Stimulated activated CD8-positive, alpha-beta memory T cell treated with anti-CD3 and anti-CD28 coated beads, Interleukin-7, amount 100 ng/mL, for 4 hours (primary cell): ENCODE measurements around the gene ECEL1.
"Not testable (repeated sequence)": the region's sequence is repeated elsewhere in the genome, so short reads cannot be mapped to it uniquely, and the experiment has no call there.

ENCODE experiments used
- DNase-seq, 2 donors: peaks; one replicate each; pipeline ENCODE4 v3.0.0-alpha.2; 2020; ENCODE audit warnings: low read depth in 2 of 2

ECEL1 gene

DNA sequence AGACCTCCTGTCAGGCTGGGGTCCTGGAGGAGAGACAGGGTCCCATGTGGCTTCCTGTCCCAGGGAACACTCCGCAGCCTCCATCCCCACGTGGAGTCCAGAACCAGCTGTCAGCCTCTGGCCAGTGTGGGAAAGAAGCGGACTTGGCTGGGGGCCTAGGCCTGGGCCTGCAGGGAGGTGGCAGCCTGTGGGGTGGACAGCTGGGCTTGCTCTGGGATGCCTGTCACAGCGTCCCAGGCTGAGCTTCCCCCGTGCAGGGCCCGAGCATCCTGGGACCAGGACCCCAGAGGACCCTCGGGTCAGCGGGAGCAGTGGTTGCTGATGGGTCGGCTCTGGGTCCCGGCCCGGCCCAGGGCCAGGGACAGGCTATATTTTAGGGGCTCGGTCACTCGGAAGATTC, 45.2 kb downstream of the ECEL1 start:
- not testable (repeated sequence) for DNase-seq

DNA sequence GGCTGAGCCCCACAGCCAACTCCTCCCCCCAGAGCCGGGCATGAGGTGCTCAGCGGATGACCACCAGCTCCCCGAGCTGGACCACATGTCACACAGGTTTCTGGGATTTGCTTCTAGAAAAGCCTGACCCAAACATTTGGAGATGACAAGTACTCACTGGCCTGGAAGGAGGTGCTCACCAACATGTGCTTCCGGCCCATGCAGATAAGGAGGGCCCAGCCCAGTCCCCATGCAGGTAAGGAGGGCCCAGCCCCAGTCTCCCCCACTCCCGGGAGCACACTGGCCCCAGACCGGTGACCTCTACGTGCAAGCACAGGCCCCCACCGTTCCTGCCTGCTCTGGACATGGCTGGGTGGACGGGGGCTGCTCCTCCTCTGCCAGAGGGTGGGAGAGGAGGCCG, 45.7 kb downstream of the ECEL1 start:
- not testable (repeated sequence) for DNase-seq

DNA sequence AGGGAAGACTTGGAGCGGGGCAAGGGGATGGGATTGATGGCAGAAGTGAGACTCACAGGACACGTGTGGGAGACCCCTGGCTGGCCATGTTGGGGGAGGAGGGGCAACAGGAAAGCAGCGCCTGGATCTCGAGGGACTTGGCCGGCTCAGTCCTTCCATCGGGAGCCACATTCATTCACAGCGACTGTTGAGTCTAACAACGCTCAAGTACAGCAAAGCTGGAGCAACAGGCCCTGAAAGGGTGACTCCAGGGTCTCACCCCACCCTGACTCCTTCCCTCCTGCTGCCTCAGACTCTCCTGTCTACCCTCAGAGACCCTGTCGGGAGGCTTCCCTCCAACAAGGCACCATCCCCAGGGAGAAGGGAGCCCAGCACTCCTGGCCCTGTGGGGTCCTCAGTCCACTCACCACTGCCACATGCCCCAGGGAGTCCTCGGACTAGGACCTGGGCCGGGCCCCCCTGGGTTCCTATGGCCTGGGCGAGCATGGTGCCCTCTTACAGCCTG, 46.4 kb downstream of the ECEL1 start:
- no peak for DNase-seq

DNA sequence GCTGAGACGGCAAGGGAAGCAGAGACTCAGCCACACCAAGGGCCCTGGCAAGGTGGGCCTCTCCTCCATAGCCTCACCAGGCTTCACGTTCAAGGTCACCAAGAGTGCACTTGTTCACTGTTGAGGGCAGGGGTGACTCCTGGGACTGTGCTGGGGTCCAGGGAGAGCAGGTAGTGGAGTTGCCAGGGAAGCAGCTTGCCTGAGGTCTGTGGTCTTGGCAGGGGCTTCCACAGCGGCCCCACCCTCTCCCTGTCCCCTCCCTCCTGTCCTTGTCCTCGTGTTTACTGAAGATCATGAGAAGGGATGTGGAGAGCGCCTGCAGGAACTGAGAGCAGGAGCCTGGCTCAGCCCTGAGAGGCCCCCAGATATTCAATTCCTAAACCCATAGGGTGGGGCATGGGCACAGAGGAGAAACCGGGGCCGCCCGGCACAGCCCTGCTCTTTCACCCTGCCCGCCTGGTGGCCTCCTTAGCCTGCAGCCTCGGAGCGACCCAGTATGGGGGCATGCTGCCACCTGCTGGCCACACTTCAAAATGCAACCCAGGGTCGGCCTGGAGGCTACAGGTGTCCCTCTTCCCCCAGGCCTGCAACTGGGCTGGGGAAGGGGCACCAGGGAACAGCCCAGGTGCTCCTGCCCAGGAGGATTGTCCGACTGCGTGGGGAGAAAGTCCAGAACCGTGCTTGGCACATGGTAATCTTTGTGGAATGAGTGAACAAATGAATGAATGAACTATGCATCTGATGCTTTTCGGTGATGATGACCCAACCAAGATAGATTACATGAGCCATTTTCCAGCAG, 47.2 kb downstream of the ECEL1 start:
- peak; percentile 64 to 71 for DNase-seq

GRCh38 chr2:232439758-232440135, 47.9 kb downstream of the ECEL1 start:
- DNase-seq: no peak

- peak in 1 of 2 donors; percentile 25 for DNase-seq
Observed at GRCh38 chr2:232438951-232439757, 48.5 kb downstream of the ECEL1 start.

- DNase-seq: no peak
Observed at GRCh38 chr2:232438091-232438490, 49.5 kb downstream of the ECEL1 start.

DNA sequence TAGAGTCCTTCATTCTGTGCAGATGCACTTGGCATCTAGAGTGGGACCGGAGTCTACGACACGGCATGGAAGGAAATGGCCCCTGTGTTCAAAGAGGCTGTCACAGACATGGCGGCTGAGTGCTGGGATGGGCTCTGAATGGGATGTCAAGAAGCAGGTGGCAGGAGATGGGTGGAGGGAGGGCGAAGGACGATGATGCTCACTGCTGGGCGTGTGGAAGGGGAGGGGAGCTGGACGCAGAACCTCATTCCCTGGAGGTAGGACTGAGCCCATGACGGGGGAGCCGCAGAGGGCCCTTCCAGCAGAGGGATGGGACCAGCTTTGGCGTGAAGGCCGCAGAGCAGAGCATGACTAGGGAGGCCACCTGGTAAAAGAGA, 50.5 kb downstream of the ECEL1 start:
- no peak for DNase-seq

- no peak for DNase-seq
Observed at GRCh38 chr2:232436381-232437194, 51.0 kb downstream of the ECEL1 start.

- no peak for DNase-seq
Observed at GRCh38 chr2:232435805-232436204, 51.8 kb downstream of the ECEL1 start.

DNA sequence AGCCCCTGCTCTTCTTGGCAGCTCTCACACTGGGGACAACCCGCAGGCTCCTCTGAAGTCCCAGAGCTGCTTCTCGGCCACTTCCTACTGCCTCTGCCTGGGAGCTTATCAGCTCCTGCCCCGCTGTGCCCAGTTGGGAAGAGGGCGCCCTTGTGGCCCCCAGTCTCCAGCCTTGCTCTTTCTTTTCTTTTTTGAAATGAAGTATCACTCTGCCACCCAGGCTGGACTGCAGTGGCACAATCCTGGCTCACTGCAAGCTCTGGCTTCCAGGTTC, 52.3 kb downstream of the ECEL1 start:
- DNase-seq: no peak

DNA sequence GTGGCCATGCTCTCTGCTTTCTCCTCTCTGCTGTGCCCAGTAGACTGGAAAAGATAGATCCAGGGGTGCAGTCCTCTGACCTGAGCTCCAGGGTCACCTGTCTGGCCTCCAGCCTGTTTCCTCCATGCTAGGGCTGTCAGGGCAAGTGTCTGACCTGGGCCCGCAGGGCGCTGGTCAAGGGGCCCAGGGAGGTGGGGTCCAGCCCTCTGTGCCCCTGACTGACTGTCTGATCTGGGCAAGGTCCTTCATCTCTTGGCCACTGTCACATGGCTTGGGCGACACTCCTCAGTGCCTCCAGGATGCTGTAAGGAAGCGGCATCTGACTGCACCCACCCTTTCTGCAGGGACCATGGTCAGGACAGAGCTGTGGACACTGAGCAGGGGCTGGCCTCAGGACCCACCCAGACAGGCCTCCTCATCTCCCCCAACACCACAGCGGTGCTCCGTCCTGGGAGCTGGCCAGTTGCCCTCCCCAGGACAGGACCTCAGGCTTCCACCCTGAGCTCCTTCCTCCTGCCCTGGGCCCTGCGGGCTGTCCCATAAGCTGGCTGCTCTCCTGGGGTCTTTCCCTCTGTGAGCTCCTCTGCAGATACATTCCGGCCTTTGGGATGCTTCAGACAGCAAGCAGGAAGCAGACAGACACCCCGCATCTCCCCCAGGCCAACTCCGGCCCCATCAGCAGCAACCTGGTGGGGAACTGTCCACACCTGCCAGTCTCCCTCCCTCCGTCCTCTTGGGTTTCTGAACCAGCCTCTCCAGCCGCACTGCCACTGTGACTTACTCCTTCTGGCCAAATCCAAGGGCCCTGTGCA, 52.9 kb downstream of the ECEL1 start:
- DNase-seq: no peak

GRCh38 chr2:232434091-232434490, 53.5 kb downstream of the ECEL1 start:
- DNase-seq: no peak

GRCh38 chr2:232433622-232434021, 54.0 kb downstream of the ECEL1 start:
- not testable (repeated sequence) for DNase-seq

DNA sequence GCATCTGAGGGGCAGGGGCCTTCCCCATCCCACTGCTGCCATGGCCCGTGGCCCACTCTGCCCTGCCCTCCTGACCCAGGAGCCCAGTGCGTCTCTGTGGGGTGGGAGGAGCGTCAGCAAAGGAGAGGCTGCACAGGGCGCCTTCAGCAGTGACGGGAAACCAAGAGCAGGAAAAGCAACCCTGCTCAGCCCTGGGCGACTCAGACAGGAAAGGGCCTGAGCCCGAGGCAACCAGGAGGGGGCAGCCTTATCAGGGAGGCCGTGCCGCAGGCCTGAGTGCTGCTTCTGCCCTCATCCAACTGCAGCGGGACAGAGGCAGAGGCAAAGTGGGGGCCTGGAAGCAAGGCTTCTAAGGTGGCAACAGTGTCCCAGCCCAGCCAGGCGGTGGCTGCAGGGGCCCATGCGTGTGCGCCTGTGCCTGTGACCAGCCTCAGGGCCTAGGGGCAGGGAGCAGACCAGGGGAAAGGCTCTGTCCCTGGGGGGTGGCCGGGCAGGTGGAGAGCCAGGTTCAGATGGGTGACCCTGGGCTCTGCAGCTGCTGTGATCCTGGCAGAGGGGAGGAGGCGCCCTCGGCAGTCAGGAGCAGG, 54.9 kb downstream of the ECEL1 start:
- DNase-seq: no peak

DNA sequence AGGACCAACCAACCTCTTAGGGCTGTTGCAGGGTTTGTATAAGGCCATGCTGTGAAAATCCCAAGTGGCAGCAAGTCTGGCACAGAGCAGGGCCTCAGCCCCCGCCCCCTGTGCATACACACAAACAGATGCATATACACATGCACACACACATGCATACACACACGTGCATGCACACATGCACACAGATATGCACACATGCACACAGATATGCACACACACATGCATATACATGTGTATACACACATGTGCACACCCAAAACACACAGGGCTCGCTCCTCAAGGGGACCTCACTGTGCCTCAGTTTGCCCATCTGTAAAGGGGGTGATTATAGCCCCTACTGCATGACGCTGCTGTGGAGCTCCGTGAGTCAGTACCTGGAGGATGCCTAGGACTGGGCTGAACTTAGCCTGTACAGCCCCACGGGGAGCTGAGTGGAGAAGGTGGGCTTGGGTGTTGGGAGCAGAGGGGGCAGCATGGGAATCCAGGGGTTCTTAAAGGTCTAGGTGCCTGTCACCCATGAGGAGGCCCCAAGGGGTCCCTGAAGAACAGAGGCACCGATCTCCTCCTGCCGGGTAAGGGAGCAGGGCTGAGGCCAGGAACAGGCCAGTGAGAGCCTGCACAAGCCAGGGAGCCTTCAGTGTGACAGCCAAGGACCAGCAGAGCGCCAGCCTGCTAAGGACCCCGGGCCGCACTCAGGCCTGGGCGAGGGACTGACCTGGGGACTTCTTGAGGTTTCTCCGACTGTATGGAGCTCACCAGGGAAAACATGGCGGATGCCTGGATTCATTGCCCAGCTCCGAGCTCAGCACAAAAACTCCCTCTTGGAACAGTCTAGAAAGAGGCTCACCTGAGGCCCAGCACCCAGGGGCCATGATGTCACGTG, 55.7 kb downstream of the ECEL1 start:
- DNase-seq: no peak
